Stimulated activated CD8-positive, alpha-beta memory T cell treated with anti-CD3 and anti-CD28 coated beads, Interleukin-7, amount 100 ng/mL, for 48 hours (primary cell): ENCODE results near the gene PDCD10.

ENCODE experiments used
- DNase-seq, 2 donors: peaks; one replicate each; pipeline ENCODE4 v3.0.0-alpha.2; 2020; ENCODE audit warnings: low read depth in 1 of 2; ENCODE audit errors: extremely low read depth in 1 of 2

Gene PDCD10

GRCh38 chr3:167735233-167736138 is 794 bp upstream of the PDCD10 start, which contains the start of gene SERPINI1:
Gene SERPINI1 (plus strand): TSS chr3:167735721. CDS start chr3:167789129, 53,408 bp downstream.
- DNase-seq = peak; percentile 59 to 70

- no peak for DNase-seq
These were observed 663 bp downstream of the PDCD10 start for GRCh38 chr3:167733961-167734497.

DNA sequence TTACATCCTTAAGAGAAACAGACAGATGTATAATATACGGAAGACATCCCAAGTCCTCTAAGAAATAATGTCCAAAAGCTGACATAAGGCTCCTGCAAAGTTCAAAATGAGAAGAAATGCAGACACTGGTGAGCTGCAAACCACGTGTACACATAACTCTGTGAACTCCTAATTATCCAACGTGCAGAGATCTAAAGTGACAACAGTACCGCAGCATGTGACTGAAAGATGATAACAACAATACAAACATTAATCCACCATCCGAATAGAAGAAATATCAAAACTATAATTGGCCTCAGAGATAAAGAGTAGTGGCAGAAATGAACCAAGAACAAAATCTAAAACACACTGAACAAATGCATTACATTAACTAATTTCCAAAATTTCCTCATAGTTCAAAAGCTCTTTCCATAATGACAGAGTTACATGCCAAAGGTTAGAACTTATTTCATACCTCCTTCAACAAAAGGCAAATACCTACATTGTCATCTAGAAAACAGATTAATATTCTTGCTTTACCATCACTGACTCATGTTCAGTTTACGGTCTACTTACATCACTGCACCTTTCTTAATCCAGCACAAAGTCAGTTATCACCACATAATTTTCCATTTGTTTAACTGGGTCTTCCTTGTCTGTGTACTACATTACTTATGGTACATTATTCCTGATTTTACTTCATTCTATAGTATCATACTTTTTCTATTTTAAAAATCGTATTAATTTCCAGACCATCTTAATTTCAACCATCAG is 2.2 kb downstream of the PDCD10 start:
- DNase-seq = no peak

- DNase-seq = no peak
These were observed 3.3 kb downstream of the PDCD10 start for GRCh38 chr3:167731393-167731792.

DNA sequence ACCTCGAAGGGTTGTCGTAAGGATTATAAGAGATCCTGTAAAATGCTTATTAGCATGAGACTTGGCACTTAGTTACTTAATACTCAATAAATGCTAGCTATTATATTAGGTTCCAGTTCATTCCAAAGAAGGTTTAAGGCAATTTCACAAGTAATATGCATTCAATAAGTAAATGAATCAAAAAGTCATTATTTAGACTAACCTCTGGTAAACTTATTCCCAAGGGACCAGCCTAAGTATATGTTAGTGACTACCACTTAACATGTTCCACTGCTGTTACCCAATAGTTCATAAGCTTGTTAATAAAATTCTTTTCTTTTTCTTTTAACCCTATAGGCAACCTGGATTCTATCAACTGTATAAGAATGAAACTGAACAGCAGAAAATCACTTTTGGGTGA is 5.1 kb downstream of the PDCD10 start:
- DNase-seq = no peak

DNA sequence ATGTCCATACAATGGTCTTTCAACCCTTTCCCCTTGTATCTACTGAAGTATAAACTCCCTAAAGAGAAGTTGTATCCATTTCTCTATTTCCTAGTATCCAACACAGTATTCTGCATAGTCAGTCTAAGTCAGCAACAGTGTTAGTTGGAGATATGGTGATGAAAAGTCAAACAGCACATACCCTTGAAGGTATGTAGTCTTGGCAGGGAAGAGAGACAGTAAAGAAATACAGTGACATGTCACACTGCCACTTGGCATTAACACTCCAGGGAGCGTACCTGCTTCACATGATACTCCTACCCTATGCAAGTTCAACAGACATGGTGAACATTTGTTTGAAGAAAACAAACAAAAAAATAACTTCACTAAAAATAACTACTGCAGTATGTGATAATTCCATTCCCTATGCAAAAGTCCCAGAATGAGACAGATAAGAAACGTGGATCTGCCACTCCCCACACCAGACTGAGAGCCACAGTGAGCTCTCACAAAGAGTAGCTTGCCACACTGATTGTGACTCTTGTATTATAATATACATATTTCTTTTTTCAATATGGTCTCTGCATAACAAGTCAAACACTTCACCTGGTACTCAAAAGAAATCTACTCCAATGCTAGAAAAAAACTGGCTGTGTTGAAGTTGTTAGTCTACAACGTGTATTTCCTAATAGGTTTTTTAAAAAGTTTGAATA is 5.9 kb downstream of the PDCD10 start:
- DNase-seq = no peak

DNA sequence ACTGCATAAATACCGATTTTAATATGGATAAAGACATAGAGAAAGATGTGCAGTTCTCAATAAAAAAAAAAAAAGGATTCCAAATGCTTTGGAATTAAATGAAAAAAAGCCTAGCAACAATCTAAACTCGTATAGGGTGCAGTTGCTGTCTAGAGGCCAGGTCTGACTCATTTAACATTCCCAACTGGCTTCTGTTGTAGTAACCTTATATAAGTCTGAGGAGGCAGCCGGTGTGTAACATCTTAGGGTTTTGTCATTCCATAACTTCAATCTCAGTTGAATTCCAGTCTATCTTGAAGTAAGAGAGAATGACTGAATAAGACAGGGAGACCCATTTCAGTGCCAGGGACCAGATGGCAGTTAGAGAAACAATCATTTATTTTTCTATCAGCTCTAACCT is 6.5 kb downstream of the PDCD10 start:
- no peak for DNase-seq

- no peak for DNase-seq
These were observed 10.8 kb downstream of the PDCD10 start for GRCh38 chr3:167723872-167724271.

DNA sequence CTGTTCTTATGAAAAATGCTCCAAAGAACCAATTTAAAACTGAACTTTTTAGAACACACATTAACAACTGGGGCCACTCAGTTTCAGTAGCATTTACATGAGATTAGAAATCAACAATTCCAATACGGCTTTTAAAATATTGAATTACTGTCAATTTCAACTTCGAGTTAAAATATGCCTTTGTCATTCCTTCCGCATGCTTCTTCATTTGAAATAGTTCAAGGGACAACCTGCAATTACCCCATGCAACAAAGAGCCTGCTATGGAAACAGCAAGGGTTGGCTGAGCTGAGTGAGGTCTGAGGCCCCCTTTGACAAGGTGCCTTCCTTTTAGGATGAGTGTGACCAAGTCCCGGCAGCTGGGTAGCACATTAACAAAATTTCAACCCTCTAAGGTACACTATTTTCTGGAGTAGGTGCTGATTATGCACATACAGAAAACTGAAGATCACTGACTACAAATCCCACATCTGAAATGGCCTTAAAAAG is 11.6 kb downstream of the PDCD10 start:
- DNase-seq = no peak

DNA sequence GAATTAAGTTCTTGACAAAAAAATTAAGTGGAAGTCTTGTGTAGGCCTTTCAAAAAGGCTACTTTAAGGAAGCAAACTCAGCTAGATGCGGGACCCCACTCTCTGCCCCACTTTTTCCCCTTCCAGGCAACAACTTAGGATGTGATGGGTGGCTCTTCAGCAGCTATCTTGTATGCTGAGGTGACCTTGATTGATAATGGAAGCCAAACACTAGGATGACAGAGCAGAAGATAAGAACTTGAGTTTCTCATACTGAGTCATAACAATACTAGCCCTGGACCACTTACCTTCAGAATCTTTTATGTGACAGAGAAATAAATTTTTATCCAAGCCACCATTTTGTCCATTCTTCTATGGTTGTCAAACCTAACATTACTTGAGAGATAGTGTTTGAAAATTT is 16.1 kb downstream of the PDCD10 start:
- DNase-seq = no peak

GRCh38 chr3:167716920-167717319 is 17.8 kb downstream of the PDCD10 start:
- no peak for DNase-seq

DNA sequence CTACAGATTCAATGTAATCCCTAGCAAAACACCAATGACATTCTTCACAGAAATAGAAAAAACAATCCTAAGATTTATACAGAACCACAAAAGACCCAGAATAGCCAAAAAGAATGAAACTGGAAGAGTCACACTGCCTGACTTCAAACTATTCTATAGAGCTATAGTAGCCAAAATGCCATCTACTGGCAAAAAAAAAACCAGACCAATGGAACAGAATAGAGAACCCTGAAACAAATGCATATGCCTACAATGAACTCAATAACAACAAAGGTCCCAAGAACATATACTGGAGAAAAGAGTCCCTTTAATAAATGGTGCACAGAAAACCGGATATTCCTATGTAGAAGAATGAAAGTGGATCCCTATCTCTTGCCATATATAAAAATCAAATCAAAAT is 19.8 kb downstream of the PDCD10 start:
- DNase-seq = no peak

DNA sequence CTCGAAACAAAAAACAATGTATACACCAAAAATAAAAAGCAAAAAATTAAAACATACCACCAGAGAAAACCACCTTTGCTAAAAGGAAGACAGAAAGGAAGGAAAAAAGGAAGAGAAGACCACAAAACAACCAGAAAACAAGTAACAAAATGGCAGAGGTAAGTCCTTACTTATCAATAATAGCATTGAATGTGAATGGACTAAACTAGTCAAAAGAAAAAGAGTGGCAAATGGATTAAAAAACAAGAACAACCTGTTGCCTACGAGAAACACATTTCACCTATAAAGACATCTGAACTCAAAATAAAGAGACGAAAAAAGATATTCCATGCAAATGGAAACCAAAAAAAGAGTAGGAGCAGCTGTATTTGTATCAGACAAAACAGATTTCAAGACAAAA is 22.2 kb downstream of the PDCD10 start:
- DNase-seq = no peak

- no peak for DNase-seq
These were observed 23.3 kb downstream of the PDCD10 start for GRCh38 chr3:167711439-167711838.

DNA sequence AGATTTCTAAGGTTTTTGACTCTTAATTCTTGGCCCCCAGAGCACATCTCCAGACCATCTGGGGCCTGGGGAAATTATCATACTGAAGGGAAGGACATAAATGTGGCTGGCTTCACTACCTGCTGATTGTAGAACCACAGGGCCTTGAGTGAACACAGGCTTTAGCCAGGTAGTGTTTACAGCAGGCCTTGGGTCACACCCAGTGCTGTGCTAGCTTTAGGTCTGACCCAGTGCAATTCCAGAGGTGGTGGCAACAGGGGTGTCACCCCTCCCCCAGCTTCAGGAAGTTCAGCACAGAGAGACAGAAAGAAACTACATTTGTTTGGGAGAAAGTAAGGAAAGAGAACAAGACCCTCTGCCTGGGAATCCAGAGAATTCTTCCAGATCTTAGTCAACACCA is 24.1 kb downstream of the PDCD10 start:
- DNase-seq = no peak

DNA sequence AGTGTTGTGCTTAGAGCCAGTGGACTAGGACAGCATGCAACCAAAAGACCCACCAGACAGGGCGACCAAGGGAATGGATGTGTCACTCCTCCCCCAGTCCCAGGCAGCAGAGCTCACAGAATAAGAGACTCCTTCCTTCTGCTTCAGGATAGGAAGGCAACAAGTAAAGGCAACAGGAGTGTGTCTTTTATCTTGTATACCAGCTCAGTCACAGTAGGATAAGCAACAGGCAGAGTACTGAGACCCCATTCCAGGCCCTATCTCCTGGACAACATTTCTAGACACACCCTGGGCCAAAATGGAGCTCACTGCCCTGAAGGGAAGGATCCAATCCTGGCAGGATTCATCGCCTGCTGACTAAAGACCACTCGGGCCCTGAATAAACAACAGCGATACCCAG is 25.0 kb downstream of the PDCD10 start:
- DNase-seq = no peak

DNA sequence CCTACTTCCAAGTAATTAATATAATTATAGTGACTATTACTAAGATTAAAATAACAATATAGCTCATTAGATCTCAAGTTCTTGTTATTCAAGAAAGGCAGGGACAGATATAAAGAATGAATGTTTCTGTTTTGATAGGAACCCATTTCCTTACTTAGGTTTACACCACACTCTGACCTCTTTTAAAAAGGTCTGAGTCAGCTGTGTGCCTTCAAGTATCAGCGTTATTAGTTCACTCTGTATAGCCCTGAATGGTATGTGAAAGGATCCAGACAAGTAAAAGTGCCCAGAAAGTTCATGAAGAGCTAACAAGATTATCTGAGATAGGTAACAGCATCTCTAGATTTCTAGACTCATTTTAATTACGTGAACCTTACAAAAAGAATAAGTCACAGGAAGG is 28.9 kb downstream of the PDCD10 start:
- no peak for DNase-seq

GRCh38 chr3:167700926-167701325 is 33.8 kb downstream of the PDCD10 start:
- no peak for DNase-seq

DNA sequence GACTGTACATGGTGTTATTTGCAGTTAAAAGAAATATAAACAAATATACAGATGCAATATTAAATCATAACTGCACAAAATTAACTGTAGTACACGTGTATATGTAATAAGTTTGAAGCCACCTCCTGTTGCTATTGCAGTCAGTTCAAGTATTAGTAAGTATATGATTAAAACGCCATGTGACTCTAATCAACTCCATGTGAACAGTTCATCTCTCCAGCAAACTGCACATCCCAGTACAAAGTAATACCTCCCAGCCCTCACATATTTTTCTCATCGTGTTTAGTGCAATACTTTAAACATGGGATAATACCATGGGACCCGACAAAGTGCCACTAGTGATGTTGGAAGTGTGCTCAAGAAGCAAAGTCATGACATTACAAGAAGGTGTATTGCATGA is 34.6 kb downstream of the PDCD10 start:
- no peak for DNase-seq

DNA sequence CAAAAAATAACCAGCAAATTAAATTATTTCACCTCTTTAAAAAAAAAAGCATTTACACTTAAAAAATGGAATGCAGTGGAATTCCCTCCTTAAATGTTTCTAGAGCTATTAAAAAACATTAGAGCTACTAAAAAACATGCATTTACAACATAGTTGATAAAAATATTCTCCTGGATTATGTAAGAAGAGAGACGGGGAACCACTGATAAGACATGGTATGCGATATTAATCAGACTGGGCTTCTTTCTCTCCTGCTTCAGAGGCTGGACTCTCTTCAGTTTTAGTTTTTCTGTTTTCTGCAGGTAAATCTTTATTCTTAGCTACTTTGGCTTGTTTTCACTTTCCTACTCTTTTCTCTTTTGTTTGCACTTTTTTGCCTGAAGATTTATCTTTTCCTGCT is 40.6 kb downstream of the PDCD10 start:
- no peak for DNase-seq

DNA sequence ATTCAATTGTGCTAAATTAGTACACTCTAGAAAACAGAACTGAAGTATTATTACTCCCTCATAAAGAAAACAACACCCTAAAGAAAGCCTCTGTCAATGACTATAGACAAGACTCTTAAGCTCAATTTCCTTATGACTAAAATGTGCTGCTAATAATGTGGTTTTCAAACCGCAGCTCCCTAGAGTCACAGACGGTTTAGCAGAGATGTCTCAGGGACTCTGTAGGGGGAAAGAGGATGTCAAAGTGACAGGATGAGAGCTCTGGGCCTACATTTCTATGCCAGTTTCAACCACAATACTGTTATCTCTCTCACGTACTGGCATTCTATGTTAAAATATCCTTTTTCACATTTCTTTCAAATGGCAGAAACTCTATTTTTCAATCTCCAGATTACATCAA is 43.3 kb downstream of the PDCD10 start:
- DNase-seq = peak in 1 of 2 donors; percentile 11
